Nephron (organoid): ENCODE measurements around the gene NINL.

Experiments
- H3K27ac Mint-ChIP-seq, 3 experiments: 2 replicates each; pipeline ENCODE4 v1.8.0; 2020; ENCODE audit warnings: mixed read lengths in 3 of 3, mild to moderate bottlenecking in 2 of 3, moderate library complexity in 1 of 3
- H3K27me3 Mint-ChIP-seq: 2 replicates; pipeline ENCODE4 v1.8.0; 2021; ENCODE audit warnings: low read depth, mild to moderate bottlenecking, moderate library complexity, mixed read lengths
- H3K36me3 Mint-ChIP-seq: 2 replicates; pipeline ENCODE4 v1.8.0; 2020; ENCODE audit warnings: low read depth, mixed read lengths
- H3K4me1 Mint-ChIP-seq: 2 replicates; pipeline ENCODE4 v1.8.0; 2020; ENCODE audit warnings: mixed read lengths
- H3K4me3 Mint-ChIP-seq, 3 experiments: 2 replicates each; pipeline ENCODE4 v1.8.0; 2020; ENCODE audit warnings: mild to moderate bottlenecking in 3 of 3, mixed read lengths in 3 of 3, moderate library complexity in 2 of 3
- H3K9me3 Mint-ChIP-seq: 2 replicates; pipeline ENCODE4 v1.8.0; 2020; ENCODE audit warnings: mixed read lengths
- CTCF ChIP-seq, 3 experiments: fragments of 200-600 bp; sonication (generic); IDR thresholded peaks; one replicate each; pipeline ENCODE4 v1.5.0; 2021; ENCODE audit warnings: antibody characterized with exemption in 3 of 3; ENCODE audit not compliant: unreplicated experiment in 3 of 3

NINL gene

DNA sequence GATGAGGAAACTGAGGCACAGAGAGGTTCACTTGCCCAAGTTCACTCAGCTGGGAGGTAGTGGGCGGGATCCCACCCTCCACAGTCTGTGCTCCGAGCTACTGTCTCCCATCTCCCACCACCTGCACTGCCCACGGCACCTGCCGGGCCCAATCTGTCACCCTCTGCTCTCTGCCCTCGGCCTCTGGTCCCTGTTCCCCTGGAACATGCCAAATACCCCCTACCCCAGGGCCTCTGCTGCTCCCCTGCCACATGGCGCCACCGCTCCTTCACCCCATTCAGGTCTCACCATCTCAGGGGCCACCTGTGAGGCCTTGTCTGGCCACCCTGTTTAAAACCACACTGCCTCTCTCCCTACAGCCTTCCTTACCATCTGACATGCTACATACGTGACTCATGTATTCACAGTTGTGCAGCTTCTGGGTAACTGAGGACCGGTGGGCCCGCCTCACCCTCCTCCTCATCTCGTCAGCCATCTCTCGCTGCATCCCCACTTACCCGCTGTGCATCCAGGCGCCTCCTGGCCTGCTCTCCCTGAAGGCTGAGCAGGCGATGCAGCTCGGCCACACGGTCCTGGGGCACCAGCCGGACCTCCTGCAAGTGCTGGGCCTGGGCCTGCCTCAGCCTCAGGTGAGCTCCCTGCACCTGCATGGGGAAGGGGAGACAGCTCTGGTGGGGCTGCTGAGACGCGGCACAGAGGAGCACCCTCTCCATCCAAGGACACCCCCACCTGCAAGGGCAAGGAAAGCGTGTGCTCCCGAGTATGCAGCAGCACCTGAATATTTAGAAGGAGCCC is 127.2 kb downstream of the NINL start:
- Mint-ChIP-seq H3K27me3 (no peaks in the 10 kb centered on the region), H3K27ac (no peak overlapping the region), H3K36me3 (peaks cover 61% of the 10 kb centered on the region), H3K9me3 (no peaks in the 10 kb centered on the region), H3K4me1 (no peaks in the 10 kb centered on the region), H3K4me3 (no peak overlapping the region)
- no peak for TF ChIP-seq CTCF (IDR thresholded peaks at IDR 0.05; ENCODE audit: unreplicated experiment in 3 of 3)

- Mint-ChIP-seq H3K27ac (no peak overlapping the region), H3K4me1 (no peaks in the 10 kb centered on the region), H3K4me3 (no peak overlapping the region)
Observed at GRCh38 chr20:25454153-25454900, 131.0 kb downstream of the NINL start.

DNA sequence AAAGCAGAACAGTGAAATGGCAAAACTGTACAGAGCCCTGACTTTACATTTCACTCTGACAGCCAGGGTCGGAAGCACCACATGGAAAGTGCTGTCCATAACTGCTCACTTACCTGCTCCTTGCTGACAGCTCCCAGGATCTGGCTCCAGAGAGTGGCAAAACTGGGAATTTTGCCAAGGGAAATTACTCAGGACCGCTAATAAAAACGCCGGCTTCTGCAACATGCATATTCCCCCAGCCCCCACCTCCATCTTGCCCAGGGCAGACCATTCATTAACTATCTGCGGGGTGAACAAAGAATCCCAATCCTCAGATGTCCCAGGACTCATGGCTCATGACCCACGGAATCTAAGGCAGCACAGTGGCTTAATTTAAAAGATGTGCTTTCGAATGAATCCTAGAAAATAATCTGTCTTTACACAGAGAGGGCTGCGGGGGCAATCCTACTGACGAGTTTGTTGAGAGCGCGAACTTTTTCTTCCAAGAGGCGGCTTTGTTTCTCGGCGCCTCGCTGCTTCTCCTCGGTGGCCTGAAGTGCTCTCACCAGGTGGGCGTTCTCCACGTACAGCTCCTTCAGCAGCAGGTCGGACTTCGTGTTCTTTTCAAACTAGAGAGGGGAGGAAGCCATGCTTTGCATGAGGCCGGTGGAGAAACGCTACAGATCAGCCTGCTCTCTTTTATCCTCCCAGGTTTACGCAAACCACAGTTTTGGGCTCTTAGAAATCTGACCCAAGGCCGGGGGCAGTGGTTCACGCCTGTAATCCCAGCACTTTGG is 132.1 kb downstream of the NINL start:
- no peak for TF ChIP-seq CTCF (IDR thresholded peaks at IDR 0.05; ENCODE audit: unreplicated experiment in 3 of 3)
- Mint-ChIP-seq H3K27me3 (no peaks in the 10 kb centered on the region), H3K27ac (peak overlapping the region in 2 of 3 experiments; percentile 17 to 53), H3K4me1 (no peaks in the 10 kb centered on the region), H3K4me3 (no peak overlapping the region), H3K9me3 (peaks cover 3% of the 10 kb centered on the region), H3K36me3 (peaks cover 80% of the 10 kb centered on the region)

More at GRCh38 chr20:25454153-25454900, 131.0 kb downstream of the NINL start:
- Mint-ChIP-seq H3K36me3 (peaks cover 70% of the 10 kb centered on the region), H3K27me3 (no peaks in the 10 kb centered on the region), H3K9me3 (peaks cover 3% of the 10 kb centered on the region)
- TF ChIP-seq CTCF (IDR thresholded peaks at IDR 0.05; ENCODE audit: unreplicated experiment in 3 of 3) = no peak

- TF ChIP-seq CTCF (IDR thresholded peaks at IDR 0.05; ENCODE audit: unreplicated experiment in 3 of 3) = no peak
- Mint-ChIP-seq H3K27ac (no peak overlapping the region), H3K4me1 (no peaks in the 10 kb centered on the region), H3K4me3 (no peak overlapping the region), H3K9me3 (peaks cover 3% of the 10 kb centered on the region), H3K27me3 (no peaks in the 10 kb centered on the region), H3K36me3 (peaks cover 82% of the 10 kb centered on the region)
Observed at GRCh38 chr20:25452333-25452732, 133.0 kb downstream of the NINL start.

- Mint-ChIP-seq H3K9me3 (peaks cover 3% of the 10 kb centered on the region), H3K4me1 (no peaks in the 10 kb centered on the region), H3K36me3 (peaks cover 84% of the 10 kb centered on the region), H3K4me3 (no peak overlapping the region), H3K27me3 (no peaks in the 10 kb centered on the region), H3K27ac (no peak overlapping the region)
- no peak for TF ChIP-seq CTCF (IDR thresholded peaks at IDR 0.05; ENCODE audit: unreplicated experiment in 3 of 3)
Observed at GRCh38 chr20:25447671-25448070, 137.7 kb downstream of the NINL start.
